HG03571 (cell line): ENCODE results near the gene FLAD1.

ENCODE experiments used
- ATAC-seq: cut with Tn5 transposase; IDR thresholded peaks from one replicate; pipeline ENCODE4 v1.9.1; 2021; ENCODE audit not compliant: unreplicated experiment

Gene FLAD1

DNA sequence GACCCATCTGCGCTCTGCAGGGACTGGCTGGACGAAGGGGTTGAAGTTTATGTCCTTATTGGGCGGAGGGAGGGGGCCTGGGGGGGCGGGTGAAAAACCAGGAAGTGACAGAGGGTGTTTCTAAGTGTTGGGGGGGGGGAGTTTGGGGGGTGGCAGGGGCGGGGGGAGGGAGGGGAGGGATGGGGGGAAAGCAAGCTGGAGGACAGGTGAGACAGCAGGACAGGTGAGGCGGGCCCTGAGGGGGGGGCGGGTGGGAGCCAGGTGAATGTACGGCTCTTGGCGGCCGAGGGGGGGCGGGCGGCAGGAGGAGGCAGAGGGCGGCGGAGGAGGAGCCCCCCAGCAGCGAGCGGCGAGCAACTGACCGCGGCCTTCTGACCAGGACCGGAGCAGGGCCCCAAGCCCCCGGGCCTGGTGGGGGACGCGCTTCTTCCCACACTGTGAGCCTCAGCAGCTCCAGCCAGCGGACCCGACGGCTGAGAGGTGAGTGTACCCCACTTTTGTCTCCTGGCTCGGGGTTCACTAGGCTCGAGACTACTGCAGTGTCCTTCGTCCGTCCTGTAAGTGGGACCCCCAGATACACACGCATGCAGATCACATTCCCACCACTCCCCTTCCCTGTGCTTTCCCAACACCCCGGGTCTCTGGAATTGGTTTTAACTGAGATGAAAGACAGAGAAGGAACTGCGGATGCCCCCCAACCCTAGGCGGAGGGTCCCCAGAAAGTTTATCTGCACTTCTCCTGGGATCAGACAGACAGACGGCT lies 19.5 kb downstream of the FLAD1 start, which contains the start of gene ZBTB7B:
TSS of gene ZBTB7B (plus strand) at position 339 of the 763 bp plus-strand sequence. CDS start 11,859 bp downstream, outside the sequence.
- ATAC-seq: no peak

- no peak for ATAC-seq
These were observed 20.2 kb downstream of the FLAD1 start for GRCh38 chr1:155003227-155003765.

GRCh38 chr1:155003766-155004351 lies 20.7 kb downstream of the FLAD1 start:
- no peak for ATAC-seq

DNA sequence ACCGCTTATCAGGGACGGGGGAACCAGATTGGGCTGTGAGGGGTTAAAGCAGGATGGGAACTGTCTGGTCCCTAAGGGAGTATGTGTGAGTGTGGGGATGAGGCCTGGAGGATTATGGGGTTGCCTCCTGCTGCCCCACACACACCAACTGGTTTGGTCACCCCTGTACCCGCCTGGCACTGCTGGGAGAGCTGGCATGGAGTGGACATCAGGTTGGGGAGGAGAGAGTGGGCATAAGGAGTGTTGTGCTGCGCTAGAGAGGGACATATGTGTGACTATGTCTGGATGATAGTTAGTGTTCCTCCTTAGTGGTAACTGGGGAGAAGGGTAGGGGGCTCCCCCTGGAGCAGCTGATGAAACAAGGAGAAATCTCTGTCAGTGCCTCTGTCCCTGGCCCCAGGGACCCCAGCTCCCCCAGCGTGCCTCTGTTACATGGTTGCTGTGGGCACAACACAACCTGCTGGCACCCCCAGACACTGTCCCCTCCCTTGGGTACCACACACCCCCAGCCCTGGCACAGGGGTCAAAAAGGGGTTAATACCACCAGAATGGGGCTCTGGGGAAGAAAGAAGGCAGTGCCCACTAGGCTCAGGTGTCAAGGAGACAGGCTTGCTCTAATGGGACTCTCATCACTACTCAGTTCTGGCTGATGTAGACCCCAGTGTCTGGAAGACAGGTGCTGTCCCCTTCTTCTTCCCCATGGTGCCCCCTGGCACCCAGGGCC lies 21.4 kb downstream of the FLAD1 start:
- no peak for ATAC-seq

DNA sequence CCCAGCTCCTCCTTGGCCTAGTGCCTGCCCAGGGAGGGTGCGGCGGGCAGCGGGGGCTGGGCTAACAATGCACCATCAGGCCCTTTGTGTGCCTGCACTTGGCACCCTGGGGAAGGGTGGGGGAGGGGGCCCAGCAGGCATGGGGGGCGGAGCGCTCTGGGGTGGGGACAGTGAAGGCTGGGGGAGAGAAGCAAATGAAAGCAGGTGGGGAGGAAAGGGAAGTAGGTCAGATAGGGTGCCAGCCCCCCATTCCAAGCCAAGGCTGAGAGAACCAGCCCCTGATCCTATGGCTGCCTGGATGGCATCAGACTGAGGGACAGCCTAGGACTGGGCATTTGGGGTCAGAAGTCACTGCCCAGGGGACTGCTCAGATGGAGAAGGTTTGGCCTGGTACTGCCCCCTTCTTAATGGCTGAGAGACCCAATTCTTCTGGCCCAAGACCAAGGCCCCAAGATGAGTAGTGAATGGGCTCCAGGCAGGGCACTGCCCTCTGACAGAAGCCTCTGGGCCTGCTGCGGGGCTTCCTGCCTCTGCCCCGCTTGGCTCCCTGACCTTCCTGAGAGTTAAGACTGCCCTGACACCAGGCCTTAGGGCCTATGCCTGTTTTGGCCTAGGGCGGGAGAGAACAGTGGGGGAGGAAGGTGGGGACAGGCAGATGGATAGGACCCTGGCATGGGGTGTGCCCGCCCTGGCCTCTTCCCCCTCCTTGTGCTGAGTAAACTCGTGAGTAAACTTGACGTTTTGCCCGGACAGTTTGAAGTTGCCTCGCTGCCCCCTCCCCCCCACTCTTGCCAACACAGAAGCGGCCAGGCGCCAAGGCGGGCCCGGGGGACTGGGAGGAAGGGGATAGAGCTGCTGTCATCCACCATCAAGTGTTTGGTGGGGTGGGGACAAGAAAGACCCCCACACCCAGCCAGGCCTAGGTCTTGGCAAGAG lies 22.2 kb downstream of the FLAD1 start:
- ATAC-seq: no peak

- ATAC-seq: no peak
These were observed 23.5 kb downstream of the FLAD1 start for GRCh38 chr1:155006601-155007101.

DNA sequence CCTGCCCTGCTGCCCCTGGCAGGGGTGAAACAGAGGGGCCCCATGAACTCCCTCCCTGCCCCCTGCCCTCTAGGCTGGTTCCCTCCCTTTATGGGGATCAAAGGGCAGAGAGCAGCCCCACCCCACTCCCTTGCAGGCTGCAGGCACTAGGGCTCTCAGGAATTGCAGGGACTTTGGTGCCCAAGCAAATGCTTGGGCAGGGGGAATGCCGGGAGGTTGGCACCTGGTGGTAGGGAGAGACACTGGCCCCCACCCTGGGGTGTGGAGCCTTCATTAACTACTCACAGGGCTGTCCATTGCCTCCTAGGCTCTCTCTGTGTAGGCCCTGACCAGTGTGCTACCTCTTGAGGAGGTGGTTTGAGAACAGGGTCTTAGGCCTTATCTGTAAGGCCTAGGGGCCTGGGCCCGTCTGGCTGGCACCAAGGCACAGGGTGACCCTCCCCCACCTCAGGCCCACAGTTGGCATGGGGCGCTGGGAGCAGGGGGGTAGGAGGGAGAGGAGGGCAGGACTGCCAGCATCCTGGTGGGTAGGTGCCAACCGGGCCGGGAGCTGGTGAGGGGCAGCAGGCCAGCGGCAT lies 24.2 kb downstream of the FLAD1 start:
- no peak for ATAC-seq

DNA sequence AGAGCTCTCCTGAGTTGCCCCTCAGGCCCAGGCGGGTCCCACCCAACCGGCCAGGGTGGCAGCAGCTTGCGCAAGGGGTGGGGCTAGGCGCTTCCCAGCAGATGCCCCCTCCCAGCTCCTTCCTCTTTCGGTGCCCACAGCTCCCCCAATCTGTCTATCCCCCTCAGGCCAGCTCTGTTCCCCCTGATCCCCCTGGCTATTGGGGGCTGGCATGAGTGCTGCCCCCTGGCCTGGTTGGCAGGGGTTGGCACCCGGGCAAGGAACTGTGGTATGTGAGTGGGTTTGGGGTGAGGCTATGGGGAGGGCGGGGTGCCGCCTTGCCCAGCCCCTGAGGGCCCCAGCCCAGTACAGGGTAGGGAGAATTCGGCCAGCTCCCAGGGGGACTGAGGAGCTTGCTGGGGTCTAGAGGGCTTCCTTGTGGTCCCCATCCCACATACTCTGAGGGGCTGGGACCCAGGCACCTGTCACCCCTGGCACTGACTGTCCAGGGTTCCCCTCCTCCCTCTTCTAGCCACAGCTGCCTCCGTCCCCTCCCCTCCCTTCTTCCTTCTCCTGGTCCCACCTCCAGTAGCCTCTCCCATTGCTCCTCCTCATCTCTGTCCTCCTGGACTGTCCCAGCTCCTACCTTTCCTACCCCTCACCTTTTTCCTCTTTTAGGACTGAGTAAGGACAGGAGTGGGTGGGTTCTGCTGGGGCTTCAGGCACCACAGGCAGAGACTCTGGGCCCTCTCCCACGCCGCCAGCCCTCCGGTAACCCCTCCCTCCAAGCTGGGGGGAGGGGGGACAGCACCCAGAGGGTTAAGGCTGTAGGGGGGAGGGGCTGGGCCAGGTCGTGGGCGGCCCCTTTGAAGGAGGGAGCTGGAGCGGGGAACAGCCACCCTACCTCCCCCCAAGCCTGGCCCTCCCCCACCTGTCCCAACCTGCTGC lies 25.1 kb downstream of the FLAD1 start:
- ATAC-seq: no peak

DNA sequence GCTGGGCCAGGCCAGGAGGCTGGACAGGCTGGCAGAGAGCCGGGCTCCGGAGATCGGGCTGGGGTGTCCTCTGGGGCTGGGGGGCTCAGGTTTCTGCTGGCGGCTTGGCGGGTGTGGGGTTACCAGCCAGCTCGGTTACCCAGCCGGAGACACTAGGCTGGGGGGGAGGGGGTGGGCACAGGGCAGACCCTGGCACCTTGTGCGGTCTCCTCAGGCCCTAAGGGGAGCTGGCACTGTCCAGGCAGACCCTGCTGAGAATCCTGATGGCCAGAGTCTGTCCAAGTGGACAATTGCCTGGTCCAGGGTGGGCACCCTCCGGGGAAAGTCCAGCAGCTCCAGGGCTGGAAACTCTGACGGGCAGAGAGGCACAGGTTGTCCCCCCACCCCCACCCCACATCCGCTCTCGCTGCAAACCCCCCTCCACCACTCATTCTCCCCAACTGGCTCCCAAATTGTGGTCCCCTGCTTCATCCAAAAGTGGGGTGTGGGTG lies 26.1 kb downstream of the FLAD1 start:
- ATAC-seq: no peak

- ATAC-seq: no peak
These were observed 26.6 kb downstream of the FLAD1 start for GRCh38 chr1:155009742-155010141.

DNA sequence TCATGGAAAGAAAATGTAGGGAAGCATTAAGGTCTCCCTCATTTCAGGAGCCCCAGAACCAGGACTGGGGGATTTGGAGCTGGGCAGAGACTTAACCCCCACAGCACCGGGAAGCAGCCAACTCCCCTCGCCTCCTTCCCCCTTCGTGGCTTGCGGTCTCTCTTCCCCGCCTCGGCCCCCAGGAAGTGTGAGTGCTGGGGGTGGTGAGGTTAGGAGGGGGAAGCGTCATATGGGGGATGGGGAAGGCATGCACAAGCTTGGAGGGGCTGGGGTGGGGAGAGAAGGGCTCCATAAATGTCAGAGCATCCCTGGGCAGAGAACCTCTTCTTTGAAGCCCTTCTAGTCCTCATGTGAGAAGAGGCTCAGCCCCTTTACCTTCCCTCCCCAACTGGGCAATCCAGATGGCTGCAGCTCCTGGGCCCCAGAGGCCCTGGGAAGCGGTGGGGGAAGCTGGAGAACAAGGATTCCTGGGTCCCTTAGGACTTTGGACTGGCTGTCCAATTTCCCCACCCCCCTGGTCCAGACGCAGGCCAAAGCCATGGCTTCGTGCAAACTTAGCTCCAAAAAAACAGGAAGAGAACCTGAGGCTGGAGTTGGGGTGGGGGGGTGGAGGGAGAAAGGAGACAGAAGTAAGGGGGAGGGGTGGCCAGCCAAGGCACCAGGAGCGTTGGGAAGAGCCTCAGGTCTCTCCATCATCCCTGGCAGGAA lies 27.2 kb downstream of the FLAD1 start:
- ATAC-seq: no peak

DNA sequence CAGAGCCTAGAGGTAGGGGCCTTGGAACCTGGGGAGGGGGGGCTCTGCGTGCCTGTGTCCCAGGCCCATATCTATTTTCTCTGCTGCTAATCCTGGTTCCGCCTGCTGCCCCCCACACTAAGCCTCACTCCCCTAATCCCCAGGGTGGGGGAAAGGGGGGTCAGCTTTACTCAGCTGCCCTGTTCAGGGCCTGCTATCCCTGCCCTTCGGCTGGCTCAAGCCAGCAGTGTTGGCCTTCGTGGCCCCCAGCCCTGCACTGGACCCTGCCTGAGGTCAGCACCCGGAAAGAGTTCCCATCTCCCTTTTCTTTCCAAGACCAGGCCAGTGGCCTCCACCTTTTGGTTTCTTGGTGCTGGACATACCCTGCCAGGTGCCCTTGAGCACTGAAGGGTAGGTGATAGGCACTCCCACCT lies 27.9 kb downstream of the FLAD1 start:
- ATAC-seq: no peak

DNA sequence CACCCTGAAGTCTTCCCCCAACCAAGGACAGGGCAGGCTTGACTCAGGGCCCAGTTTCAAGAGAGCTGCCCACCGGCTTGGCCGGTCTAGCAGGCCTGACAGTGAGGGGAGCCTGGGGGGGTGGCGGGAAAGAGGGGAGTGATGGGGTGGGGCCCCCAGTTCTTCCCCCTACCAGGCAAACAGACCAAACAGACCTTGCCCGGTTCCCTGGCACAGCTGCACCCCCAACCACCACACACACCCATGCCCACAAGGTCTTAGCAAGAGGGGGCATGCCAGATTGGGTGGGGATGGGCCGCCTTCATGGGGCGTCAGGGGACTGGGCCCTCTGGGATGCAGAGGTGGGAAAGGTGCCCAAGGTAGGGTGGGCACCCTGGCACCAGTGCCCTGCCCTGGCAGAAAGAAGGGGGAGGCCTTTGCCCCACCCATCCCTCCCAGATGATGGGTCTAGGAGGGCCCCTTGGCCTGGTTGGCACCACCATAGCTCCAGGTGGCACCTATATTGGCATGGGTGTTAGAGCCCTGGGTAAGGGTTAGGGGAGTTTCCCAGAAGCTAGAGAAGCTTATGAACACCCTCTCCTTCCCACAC lies 28.4 kb downstream of the FLAD1 start:
- ATAC-seq: no peak

DNA sequence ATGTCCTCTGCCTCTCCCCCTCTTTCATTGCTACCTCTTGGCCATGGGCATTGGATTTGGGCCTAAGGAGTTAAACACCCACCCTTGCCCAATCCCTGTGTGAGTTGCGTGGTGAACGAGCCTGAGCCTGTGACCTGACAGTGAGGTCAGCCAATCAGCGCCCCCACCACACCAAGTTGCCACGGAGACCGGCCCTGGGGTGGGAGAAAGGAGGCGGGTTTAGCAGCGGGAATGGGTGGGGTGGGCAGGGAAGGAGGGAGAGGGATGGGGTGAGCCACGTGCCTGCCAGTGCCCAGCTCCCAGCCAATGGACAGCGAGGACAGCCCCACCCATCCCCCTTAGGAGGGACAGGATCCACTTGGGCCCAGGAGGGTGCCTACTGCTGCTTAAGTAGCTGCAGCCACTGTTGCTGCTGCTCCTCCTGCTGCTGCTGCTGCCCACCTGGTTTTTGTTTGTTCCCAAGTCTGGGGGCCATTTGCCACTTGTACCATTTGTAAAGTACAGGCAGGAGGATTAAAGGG lies 28.9 kb downstream of the FLAD1 start:
- no peak for ATAC-seq

GRCh38 chr1:155012776-155013602 lies 29.8 kb downstream of the FLAD1 start:
- ATAC-seq: no peak

GRCh38 chr1:155013632-155014031 lies 30.5 kb downstream of the FLAD1 start:
- no peak for ATAC-seq
